ENCODE measurements around the gene DNAJC8.

DNAJC8 gene

DNA sequence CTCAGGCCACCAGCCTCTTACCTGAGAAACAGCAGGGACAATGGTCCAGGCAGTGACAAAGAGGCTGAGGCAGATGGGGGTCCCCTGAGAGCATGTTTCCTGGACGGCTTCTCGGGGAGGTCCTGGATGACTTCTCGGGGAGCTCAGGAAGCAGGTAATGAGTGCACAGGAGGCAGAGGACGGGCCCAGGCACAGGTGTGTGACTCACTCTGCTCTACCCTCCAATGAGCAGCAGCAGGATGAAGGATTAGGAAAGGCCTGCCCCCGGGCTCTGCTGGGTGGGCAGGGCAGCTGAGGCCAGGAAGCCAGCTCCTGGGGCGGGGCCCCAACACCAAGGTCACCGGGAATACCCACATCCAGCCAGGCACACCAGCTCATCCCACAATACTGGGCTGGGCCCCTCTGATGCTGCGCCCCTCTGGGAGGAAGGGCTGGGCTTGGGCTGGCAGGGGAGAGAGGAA, 39.1 kb downstream of the DNAJC8 start:
- CTCF ChIA-PET: interaction anchor here (0.5 to 0.6 kb wide), 5 partner anchors 74 to 1477 kb away, joined by 3 to 4 read pairs (median 3); no protein-coding TSS in a partner anchor
- DNase-seq (ENCODE audit: low spot score): peak; percentile 95
- TF ChIP-seq, protein P1, sequence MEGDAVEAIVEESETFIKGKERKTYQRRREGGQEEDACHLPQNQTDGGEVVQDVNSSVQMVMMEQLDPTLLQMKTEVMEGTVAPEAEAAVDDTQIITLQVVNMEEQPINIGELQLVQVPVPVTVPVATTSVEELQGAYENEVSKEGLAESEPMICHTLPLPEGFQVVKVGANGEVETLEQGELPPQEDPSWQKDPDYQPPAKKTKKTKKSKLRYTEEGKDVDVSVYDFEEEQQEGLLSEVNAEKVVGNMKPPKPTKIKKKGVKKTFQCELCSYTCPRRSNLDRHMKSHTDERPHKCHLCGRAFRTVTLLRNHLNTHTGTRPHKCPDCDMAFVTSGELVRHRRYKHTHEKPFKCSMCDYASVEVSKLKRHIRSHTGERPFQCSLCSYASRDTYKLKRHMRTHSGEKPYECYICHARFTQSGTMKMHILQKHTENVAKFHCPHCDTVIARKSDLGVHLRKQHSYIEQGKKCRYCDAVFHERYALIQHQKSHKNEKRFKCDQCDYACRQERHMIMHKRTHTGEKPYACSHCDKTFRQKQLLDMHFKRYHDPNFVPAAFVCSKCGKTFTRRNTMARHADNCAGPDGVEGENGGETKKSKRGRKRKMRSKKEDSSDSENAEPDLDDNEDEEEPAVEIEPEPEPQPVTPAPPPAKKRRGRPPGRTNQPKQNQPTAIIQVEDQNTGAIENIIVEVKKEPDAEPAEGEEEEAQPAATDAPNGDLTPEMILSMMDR (conservative IDR thresholded peaks at IDR 0.05; ENCODE audit: low read depth): no peak
- peak overlapping the region; percentile 57 for H3K27ac ChIP-seq
- POLR2A ChIA-PET (ENCODE audit: low non-redundant PET): interaction anchor here (0.5 to 0.7 kb wide), 3 partner anchors 105 to 560 kb away, joined by 3 to 8 read pairs (median 6); partner anchors contain the start of gene EYA3

GRCh38 chr1:28190996-28191645, 41.7 kb downstream of the DNAJC8 start:
- ChIA-PET CTCF (no interaction called here), POLR2A (ENCODE audit: low non-redundant PET) (no interaction called here)
- no peak for DNase-seq (ENCODE audit: low spot score)
- TF ChIP-seq, protein P1 (conservative IDR thresholded peaks at IDR 0.05; ENCODE audit: low read depth): no peak
- H3K27ac ChIP-seq: 0 out of 2 replicates have a peak overlapping the region, but pooled peaks have one; percentile 13

GRCh38 chr1:28190337-28190979, 42.4 kb downstream of the DNAJC8 start:
- ChIA-PET POLR2A (ENCODE audit: low non-redundant PET) (no interaction called here), CTCF (interaction anchor here (0.5 kb wide), 1 partner anchor 103 kb away, joined by 3 read pairs; no protein-coding TSS in a partner anchor)
- no peak overlapping the region for H3K27ac ChIP-seq
- TF ChIP-seq, protein P1 (conservative IDR thresholded peaks at IDR 0.05; ENCODE audit: low read depth): no peak
- DNase-seq (ENCODE audit: low spot score): no peak

- no peak for DNase-seq (ENCODE audit: low spot score)
- TF ChIP-seq, protein P1 (conservative IDR thresholded peaks at IDR 0.05; ENCODE audit: low read depth): no peak
- H3K27ac ChIP-seq: no peak overlapping the region
- CTCF ChIA-PET: interaction anchor here (0.6 kb wide), 1 partner anchor 1041 kb away, joined by 3 read pairs; no protein-coding TSS in a partner anchor
- POLR2A ChIA-PET (ENCODE audit: low non-redundant PET): no interaction called here
Measured at GRCh38 chr1:28185071-28185470, 47.8 kb downstream of the DNAJC8 start.

DNA sequence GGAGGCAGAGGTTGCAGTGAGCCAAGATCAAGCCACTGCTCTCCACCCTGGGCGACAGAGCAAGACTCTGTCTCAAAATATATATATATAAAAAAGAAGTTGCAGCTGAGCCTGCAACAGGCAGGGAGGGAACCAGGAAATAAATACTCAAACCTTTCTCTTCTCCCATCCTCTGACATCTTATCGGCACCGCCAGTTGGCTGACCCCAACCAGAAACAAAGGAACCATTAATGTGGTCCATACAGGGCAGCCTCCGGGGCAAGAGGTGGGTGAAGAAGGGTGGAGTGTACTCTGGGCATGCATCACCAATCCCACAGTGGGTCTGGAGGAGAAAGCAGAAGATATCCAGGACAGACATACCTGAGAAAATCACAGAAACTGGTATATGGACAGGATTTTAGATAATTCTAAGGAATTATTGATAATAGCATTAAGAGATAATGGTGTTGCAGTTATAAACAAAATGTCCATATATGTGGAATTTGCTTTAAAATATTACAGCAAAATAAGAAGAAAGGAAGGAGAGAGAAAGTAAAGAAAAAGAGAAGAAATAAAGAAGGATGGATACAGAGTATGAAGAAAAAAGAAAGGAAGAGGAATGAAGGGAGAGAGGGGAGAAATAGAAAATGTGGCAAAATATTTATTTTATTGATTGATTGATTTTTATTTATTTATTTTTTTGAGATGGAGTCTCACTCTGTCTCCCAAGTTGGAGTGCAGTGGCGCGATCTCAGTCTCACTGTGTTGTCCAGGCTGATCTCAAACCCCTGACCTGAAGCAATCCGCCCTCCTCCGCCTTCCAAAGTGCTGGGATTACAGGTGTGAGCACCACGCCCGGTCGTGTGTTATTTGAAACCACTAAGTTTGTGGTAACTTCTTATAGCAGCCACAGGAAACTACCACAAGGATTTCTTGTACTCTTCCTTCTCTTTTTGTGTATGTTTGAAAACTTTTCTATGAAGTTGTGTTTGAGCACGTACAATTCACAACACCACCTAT, 52.2 kb downstream of the DNAJC8 start:
- TF ChIP-seq, protein P1 (conservative IDR thresholded peaks at IDR 0.05; ENCODE audit: low read depth): no peak
- DNase-seq (ENCODE audit: low spot score): no peak
- CTCF ChIA-PET: no interaction called here
- POLR2A ChIA-PET (ENCODE audit: low non-redundant PET): no interaction called here
- no peak overlapping the region for H3K27ac ChIP-seq
